Vagina (tissue), 2 donors: ENCODE measurements around the gene SPOCK1.

Experiments
- POLR2AphosphoS5 ChIP-seq, 2 donors: sonication (generic); formaldehyde crosslinking; IDR thresholded peaks; one replicate each; pipeline ENCODE4 v1.9.0; 2017; ENCODE audit warnings: antibody characterized with exemption in 2 of 2, mild to moderate bottlenecking in 2 of 2, low read depth in 1 of 2; ENCODE audit not compliant: insufficient read depth in 1 of 2
- TF ChIP-seq, protein P1 (sequence below), 3 experiments: fragments of 450-650 bp in 2 of 3; fragments of 200-600 bp in 1 of 3; sonication (generic) in 1 of 3; IDR thresholded peaks; one replicate each; pipeline ENCODE4 v1.5.1; 2017 to 2019; ENCODE audit warnings: antibody characterized with exemption in 3 of 3, mild to moderate bottlenecking in 2 of 3, moderate library complexity in 2 of 3

- no peak for TF ChIP-seq POLR2AphosphoS5 (IDR thresholded peaks at IDR 0.05; ENCODE audit: insufficient read depth in 1 of 2, low read depth in 1 of 2)
- TF ChIP-seq, protein P1, sequence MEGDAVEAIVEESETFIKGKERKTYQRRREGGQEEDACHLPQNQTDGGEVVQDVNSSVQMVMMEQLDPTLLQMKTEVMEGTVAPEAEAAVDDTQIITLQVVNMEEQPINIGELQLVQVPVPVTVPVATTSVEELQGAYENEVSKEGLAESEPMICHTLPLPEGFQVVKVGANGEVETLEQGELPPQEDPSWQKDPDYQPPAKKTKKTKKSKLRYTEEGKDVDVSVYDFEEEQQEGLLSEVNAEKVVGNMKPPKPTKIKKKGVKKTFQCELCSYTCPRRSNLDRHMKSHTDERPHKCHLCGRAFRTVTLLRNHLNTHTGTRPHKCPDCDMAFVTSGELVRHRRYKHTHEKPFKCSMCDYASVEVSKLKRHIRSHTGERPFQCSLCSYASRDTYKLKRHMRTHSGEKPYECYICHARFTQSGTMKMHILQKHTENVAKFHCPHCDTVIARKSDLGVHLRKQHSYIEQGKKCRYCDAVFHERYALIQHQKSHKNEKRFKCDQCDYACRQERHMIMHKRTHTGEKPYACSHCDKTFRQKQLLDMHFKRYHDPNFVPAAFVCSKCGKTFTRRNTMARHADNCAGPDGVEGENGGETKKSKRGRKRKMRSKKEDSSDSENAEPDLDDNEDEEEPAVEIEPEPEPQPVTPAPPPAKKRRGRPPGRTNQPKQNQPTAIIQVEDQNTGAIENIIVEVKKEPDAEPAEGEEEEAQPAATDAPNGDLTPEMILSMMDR (IDR thresholded peaks at IDR 0.05), result no peak
Measured at GRCh38 chr5:137437774-137438173, 61.4 kb downstream of the SPOCK1 start.
